Fibroblast of peridontal ligament (primary cell): Measurements from ENCODE around the gene CDC25B.
A peak's percentile ranks its signal among the peaks of the same experiment; 100 is the strongest.

Source experiments
- DNase-seq: peaks from one replicate; pipeline ENCODE4 v3.0.0-alpha.2; 2010; ENCODE audit errors: extremely low read depth

The CDC25B gene

GRCh38 chr20:3795511-3796468, at the start of gene CDC25B:
Gene CDC25B (plus strand): TSS chr20:3796310. CDS start chr20:3796532, 222 bp downstream.
- peak; percentile 92 for DNase-seq

- no peak for DNase-seq
Observed at GRCh38 chr20:3747471-3747870, 48.6 kb upstream of the CDC25B start.

- DNase-seq = no peak
Observed at GRCh38 chr20:3748073-3748472, 48.0 kb upstream of the CDC25B start.

GRCh38 chr20:3749087-3749688, 46.9 kb upstream of the CDC25B start:
- DNase-seq = no peak

- no peak for DNase-seq
Observed at GRCh38 chr20:3749689-3750531, 46.2 kb upstream of the CDC25B start.

GRCh38 chr20:3751305-3751674, 44.8 kb upstream of the CDC25B start:
- DNase-seq = no peak

GRCh38 chr20:3751675-3752385, 44.3 kb upstream of the CDC25B start:
- no peak for DNase-seq

GRCh38 chr20:3752386-3752759, 43.7 kb upstream of the CDC25B start:
- no peak for DNase-seq

- peak; percentile 78 for DNase-seq
Observed at GRCh38 chr20:3753098-3753497, 43.0 kb upstream of the CDC25B start.

GRCh38 chr20:3753501-3754275, 42.4 kb upstream of the CDC25B start:
- DNase-seq = no peak

GRCh38 chr20:3754276-3754630, 41.9 kb upstream of the CDC25B start:
- no peak for DNase-seq

- no peak for DNase-seq
Observed at GRCh38 chr20:3755269-3755668, 40.8 kb upstream of the CDC25B start.

GRCh38 chr20:3755814-3756480, 40.2 kb upstream of the CDC25B start:
- DNase-seq = no peak

- no peak for DNase-seq
Observed at GRCh38 chr20:3757268-3757667, 38.8 kb upstream of the CDC25B start.

GRCh38 chr20:3758566-3758965, 37.5 kb upstream of the CDC25B start:
- DNase-seq = no peak

- no peak for DNase-seq
Observed at GRCh38 chr20:3759316-3759823, 36.7 kb upstream of the CDC25B start.

- no peak for DNase-seq
Observed at GRCh38 chr20:3759884-3760283, 36.2 kb upstream of the CDC25B start.

- no peak for DNase-seq
Observed at GRCh38 chr20:3760655-3761348, 35.3 kb upstream of the CDC25B start.
